ENCODE data around the gene TAF3.

TAF3 gene

DNA sequence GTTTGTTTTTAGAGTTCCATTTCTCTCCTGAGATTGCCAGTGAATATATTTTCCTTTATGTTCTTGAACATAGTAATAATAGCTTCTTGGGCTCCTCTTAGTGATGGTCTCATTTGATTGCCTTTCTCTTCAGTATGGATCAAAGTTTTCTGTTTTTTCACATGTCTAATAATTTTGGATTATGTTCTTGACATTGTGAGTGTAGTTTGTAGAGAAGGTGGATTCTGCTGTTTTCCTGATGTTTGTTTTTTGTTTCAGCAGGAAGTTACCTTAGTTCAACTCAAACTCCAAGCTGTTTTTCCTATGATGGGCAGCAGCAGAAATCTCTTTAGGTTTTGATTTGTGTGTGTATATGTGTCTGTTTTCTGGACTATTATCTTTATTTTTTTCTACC lies 43.8 kb downstream of the TAF3 start:
- no peak for DNase-seq
- in situ Hi-C loops (cut with MboI; ENCODE audit: low pct_unique_long_range_greater_than_20kb, low sequenced_read_pairs), result no loop called here

DNA sequence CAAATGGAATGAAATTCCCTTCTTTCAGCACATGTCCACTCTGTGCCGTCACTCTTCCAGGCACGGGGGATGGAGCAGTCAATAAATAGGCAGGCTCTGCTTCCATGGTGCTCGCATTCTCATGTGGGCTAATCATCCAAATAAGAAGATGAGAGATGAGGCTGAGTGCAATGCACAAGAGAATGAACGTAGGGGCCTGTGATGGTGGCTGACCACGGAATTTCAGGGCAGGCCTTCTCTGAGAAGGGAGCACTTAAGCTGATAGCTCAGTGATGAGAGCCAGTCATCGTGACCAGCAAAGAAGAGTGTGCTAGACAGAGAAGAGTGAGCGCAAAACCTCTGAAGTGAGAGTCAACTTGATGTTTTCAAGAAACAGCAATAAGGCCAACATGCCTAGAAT lies 47.9 kb downstream of the TAF3 start:
- in situ Hi-C loops (cut with MboI; ENCODE audit: low pct_unique_long_range_greater_than_20kb, low sequenced_read_pairs), result no loop called here
- DNase-seq, result no peak

DNA sequence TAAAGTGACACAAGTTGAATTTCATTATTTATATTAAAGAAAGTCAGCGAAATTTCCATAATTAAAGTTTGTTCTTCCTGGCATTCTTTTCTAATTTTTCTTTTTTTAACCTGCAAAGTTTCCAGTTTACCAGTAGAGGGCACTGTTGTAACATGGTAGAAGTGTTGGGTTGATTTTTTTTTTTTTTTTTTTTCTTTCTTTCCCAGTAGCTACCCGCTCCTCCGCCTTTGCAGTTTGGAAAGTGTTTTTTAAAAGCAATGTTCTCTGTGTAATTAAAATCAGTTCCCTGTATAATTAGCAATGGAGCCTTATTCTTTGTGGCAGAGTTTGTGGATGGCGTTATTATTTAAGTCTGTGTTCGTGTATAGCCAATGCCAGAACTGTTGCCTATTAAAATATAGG lies 53.7 kb downstream of the TAF3 start:
- DNase-seq, result peak; percentile 53
- in situ Hi-C loops (cut with MboI; ENCODE audit: low pct_unique_long_range_greater_than_20kb, low sequenced_read_pairs), result no loop called here

DNA sequence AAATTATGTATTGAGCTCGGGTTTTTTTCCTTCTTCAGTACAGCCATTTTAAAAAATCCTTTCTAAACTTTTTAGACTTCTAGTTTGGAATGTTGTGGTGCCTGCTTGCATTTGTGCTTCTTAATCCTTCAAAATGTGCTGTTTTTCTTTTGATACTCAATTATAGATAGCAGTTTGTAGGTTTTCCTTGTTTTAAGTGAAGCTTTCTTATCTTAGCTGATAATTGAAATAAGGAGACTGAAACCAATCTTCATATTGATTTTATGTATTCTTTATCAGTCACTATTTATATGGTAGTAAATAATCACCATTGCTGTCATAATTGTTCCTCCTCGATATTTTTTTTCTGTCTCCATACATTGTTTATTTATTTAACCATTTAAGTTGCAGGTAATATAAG lies 56.6 kb downstream of the TAF3 start:
- in situ Hi-C loops (cut with MboI; ENCODE audit: low pct_unique_long_range_greater_than_20kb, low sequenced_read_pairs), result no loop called here

DNA sequence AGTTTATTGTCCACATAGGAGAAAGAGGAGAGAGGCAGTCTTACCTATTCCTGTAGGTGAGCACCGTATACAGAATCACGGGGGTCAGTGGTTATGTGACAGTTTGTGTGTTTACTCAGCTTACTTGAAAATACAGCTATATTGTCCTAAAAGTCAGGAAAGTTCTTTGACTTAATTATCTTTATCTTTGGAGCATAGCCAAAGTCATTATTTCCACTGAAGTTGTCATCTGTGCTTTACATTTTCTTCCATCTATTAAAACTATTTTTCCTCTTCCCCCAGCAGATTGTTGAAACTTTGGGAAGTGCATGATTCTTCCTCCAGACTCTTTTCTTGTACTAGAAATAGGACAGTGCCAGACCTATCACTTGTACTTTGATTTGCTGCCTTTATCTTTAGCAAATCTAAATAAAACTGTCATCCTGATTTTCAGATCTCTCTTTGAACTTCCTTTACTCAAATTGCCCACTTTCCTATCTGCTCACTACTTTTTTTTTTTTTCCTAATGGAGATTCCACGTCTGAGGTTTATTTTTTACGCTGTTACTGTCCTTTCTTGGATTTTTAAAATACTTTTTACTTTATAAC lies 58.3 kb downstream of the TAF3 start:
- in situ Hi-C loops (cut with MboI; ENCODE audit: low pct_unique_long_range_greater_than_20kb, low sequenced_read_pairs), result no loop called here
- no peak for DNase-seq

More for the DNA sequence above, 56.6 kb downstream of the TAF3 start:
- no peak for DNase-seq

DNA sequence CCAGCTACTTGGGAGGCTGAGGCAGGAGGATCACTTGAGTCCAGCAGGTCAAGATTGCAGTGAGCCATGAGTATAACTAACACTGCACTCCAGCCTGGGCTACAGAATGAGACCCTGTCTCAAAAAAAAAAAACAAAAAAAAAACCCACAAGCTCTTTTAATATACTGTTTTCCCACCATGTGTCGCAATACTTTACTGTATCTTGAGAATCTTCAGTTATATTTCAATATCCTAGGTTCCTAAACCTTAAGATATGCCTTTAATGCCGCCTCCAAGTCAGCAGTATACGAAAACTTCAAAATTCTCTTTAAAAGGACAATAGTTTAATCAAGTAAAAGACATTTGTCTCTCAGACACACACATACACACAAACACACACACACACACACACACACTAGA lies 62.8 kb downstream of the TAF3 start:
- in situ Hi-C loops (cut with MboI; ENCODE audit: low pct_unique_long_range_greater_than_20kb, low sequenced_read_pairs), result no loop called here
- no peak for DNase-seq

DNA sequence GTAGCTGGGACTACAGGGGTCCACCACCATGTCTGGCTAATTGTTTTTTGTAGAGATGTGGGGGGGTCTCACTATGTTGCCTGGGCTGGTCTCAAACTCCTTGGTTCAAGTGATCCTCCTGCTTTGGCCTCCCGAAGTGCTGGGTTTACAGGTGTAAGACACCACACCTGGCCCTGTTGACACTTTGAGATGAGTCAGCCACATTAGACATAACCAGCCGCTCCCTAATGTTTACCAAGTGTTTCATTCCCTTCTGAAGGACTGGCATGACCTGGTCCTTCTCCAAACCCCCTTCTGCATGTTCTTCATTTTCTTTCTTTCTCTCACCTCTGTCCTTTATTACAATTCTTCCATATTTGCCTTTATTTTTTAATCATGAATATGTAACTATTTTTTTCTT lies 67.8 kb downstream of the TAF3 start:
- no peak for DNase-seq
- in situ Hi-C loops (cut with MboI; ENCODE audit: low pct_unique_long_range_greater_than_20kb, low sequenced_read_pairs), result no loop called here

DNA sequence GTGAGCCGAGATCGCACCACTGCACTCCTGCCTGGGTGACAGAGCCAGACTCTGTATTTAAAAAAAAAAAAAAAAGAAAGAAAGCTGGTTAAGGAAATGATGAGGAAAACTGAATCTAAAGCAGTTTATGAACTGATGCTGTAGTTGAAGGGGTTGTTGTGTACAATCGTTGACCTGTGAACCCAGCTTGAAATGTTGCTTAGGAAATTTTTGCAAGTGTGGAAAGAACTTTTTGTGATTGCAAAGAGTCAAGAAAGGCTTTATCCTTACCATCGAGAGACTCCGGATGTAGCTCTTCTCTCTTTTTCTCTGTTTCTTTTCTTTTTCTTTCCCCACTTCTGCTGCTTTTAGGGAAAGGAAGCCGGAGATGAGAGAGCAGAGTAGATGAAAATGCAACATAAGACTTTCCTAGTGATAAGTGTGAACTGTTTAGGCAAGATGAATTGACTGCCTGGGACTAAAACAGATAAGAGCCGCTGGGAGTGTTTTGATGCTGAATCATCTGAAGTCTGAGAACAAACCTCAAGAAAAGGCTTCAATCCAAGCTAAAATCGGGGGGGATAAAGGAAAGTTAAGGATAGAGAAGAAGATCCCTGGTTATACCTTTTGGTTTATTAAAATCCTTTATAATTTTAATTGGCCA lies 69.0 kb downstream of the TAF3 start:
- in situ Hi-C loops (cut with MboI; ENCODE audit: low pct_unique_long_range_greater_than_20kb, low sequenced_read_pairs), result no loop called here
- DNase-seq, result no peak

DNA sequence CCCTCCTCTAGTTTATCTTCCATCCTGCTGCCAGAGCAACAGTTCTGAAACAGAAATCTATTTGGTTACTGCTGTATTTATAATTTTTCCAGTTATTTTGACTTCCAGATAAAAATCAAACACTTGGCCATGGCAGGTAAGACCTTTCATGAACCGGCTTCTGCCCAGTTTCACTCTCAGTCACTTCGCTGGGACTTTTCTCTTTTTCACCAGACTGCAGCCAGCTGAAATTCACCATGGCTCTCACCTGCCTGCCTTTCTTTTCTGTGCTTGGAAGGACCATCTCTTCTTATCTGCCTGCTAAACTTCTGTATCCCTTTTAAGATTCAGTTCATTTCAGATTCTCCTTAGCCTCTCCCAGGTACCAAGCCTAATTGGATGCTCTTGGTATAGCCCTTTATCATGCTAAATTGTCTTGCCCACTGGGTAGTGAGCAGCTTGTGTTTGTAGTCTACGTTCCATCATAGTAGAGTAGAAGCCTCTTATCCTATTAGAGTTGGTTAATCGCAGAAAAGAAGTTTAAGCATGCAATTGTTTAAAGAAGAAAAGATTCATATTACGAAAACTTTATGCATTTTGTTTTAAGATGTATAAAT lies 71.7 kb downstream of the TAF3 start:
- in situ Hi-C loops (cut with MboI; ENCODE audit: low pct_unique_long_range_greater_than_20kb, low sequenced_read_pairs), result no loop called here

DNA sequence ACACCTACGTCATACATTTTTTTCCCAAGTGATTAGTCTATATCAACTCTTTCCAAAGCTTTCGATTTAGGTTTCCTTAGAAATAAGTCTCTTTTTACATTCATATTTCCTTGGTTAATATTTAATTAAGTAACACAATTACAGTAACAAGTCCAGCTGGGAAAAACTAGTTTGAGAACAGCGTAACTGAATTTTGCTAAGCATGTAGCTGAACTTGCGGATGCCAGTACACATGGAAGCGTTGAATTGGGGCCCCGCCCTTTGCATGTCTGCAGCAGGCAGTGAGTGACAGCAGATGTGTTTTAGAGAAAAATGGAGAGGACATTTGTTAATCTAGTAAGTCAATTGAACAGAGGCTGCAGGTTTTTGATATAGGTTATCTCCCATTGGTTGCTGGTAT lies 72.5 kb downstream of the TAF3 start:
- DNase-seq, result no peak
- in situ Hi-C loops (cut with MboI; ENCODE audit: low pct_unique_long_range_greater_than_20kb, low sequenced_read_pairs), result no loop called here

More for the DNA sequence above, 71.7 kb downstream of the TAF3 start:
- no peak for DNase-seq

DNA sequence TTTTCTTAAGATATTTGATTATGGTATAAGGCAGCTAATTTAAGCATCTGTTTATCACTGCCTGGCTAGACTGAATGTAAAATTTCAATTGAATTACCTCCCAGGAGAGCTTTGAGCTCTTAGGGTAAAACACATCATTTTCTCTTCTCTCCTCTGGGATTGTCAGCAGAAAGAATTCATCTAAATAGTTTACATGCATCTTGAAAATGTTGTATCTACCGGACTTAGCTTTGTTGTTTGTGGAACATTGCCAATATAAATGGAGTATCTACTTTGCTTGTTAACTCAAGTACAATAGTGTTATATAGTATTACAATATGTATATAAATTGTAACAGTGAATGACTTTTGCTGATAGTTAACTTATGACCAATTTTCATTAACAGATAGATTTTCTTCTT lies 73.3 kb downstream of the TAF3 start:
- no peak for DNase-seq
- in situ Hi-C loops (cut with MboI; ENCODE audit: low pct_unique_long_range_greater_than_20kb, low sequenced_read_pairs), result no loop called here

DNA sequence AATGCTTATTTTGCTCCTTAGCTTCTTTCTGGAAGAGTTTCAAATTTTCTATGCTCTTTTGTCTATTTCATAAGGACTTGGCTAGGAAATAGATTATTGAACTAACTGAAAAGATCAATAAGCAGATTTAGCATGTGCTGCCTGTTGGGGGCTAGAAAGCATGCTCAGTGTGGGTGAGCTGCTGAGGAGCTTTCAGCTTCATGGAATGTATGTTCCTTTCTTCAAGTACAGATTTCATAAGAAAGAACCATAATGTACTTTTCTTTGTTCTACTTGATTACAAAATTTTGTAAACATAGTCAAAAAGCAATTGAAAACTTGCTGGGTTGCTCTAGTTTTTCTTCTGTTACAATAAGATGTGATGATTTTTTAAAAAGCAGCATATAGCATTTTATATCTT lies 73.8 kb downstream of the TAF3 start:
- DNase-seq, result no peak
- in situ Hi-C loops (cut with MboI; ENCODE audit: low pct_unique_long_range_greater_than_20kb, low sequenced_read_pairs), result no loop called here

DNA sequence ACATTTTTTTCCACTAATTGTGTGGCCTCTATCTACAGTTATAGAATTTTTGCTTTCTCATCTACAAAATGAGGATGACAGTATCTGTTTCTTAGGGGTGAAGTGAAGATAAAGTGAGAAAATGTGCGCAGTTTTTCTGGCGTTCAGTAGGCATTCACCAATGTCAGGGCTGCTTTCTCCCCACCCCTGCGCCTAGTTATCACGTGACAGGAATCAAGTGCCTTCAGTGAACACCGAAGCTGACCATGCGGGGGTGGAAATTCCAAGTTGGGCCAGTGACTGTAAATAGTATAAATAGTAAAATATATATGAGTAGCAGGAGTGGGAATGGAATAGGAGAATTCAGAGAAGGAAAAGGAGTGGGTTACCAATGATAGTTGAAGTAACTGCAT lies 77.4 kb downstream of the TAF3 start:
- in situ Hi-C loops (cut with MboI; ENCODE audit: low pct_unique_long_range_greater_than_20kb, low sequenced_read_pairs), result no loop called here
- no peak for DNase-seq

DNA sequence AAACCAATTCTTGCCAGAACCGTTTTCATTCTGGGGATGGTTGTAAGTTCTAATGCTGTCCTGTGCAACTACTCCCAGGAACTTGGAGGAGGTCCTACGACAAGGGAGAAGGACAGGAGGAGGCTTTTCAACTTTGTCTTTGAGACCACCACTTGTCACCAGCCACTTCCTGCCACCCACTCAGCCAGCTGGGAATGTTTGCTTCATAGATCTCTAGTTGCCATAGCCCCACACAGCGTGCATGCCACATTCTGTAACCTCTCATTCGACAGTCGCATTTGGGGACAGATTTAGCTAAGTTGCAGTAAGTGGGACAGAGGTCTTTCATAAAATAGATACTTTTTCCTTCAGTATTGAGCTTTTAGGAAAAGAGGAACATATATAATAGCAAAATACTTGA lies 78.0 kb downstream of the TAF3 start:
- DNase-seq, result no peak
- in situ Hi-C loops (cut with MboI; ENCODE audit: low pct_unique_long_range_greater_than_20kb, low sequenced_read_pairs), result no loop called here

DNA sequence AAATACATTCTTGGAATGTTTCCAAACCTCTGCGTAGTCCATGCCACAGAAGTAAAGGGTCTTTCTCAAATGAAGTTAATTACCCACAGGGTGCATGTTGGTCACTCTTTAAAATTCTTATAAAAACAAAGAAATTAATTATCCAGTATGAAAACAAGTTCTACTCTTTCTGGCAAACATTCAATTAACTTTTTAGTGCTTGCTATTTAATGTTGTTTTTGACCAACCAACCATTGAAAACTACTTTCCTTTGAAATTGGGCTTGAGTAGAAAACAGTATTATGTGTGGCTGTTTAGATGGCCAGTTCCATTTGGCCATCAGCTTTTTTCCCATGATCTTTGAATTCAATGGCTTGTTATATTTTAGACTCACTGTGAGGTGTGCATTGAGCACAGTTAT lies 83.0 kb downstream of the TAF3 start:
- in situ Hi-C loops (cut with MboI; ENCODE audit: low pct_unique_long_range_greater_than_20kb, low sequenced_read_pairs), result no loop called here

DNA sequence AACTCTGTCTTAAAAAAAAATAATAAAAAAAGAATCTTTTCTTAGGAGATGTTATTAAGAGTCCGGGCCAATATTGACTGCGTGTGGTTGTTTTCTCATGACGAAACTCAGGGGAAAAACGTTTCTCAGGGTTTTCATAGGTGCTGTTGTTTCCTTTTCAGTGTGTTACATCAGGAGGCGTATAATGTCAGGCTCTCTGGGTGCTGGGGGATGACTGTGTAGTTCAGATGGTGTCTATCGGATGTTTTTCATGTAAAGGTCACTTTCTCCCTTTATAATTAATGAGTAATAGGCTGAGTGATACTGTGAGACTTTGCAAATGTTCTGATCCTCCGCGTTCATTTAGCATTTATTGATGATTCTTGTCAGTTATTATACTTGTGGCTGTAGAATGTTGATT lies 84.1 kb downstream of the TAF3 start:
- DNase-seq, result no peak
- in situ Hi-C loops (cut with MboI; ENCODE audit: low pct_unique_long_range_greater_than_20kb, low sequenced_read_pairs), result no loop called here

More for the DNA sequence above, 83.0 kb downstream of the TAF3 start:
- DNase-seq, result no peak

DNA sequence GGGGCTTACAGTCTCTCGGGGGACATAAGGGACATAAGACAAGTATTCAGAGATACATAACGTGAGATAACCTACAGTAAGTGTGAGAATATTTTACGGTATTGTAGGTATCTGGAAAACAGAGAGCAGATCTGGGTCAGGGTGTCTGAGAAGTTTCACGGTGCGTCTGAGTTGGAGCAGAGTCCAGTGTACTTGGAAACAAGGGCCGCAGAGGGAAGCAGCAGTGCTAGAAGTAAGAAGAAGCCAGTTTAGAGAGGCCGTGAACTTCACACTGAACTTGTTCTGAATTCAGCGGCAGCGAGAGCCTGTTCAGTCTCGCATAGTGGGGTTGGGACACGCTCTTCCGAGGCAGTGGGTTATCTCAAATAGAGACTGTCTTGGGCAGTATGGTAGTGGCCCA lies 85.5 kb downstream of the TAF3 start:
- no peak for DNase-seq
- in situ Hi-C loops (cut with MboI; ENCODE audit: low pct_unique_long_range_greater_than_20kb, low sequenced_read_pairs), result no loop called here

DNA sequence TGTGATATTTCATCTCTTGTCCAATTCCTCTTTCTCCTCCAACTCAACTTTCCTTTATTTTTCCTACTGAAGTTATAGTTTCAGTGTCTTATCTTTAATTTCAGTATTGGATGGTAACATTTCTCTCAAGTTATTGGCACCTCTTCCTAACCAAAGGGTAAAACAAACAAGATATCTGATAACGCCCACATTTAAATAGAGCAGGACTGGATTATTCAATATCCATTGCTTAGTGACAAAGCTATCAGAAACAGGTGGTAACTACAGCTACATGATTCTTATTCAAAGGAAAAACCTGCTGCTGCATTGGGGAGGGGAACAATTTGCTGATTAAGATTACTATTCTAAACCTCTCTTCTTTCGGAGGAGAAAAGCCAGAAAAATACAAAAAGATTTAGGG lies 87.8 kb downstream of the TAF3 start:
- DNase-seq, result no peak
- in situ Hi-C loops (cut with MboI; ENCODE audit: low pct_unique_long_range_greater_than_20kb, low sequenced_read_pairs), result no loop called here

DNA sequence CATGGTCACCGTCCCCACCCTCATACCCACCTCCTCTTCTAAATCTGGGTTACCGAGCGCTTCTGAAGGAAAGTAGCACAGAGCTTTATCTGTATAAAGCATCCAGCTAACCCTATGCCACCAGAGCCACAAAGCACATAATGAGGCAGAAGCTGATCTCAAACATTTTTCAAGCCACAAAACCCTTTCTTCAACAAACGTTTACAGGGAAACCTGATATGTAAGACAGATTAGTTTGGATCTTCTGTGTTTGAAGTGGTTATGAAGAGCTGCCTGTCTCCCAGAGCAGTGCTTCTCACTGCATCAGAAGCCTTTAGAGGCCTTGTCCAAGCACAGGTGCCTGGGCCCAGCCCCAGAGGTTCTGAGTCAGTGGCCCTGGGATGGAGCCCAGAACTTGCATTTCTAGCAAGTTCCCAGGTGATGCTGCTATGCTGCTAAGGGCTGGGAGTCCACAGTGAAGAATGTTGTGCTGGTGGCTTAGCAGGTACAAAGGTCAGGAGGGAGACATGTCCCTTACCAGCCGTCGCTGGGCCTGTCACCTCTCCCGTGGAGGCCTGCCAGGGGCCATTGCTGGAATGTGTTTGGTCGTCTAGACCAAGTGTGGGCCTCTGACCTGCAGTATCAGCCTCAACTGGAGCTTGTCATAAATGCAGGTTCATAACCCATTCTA lies 90.4 kb downstream of the TAF3 start:
- in situ Hi-C loops (cut with MboI; ENCODE audit: low pct_unique_long_range_greater_than_20kb, low sequenced_read_pairs), result no loop called here
- DNase-seq, result no peak

DNA sequence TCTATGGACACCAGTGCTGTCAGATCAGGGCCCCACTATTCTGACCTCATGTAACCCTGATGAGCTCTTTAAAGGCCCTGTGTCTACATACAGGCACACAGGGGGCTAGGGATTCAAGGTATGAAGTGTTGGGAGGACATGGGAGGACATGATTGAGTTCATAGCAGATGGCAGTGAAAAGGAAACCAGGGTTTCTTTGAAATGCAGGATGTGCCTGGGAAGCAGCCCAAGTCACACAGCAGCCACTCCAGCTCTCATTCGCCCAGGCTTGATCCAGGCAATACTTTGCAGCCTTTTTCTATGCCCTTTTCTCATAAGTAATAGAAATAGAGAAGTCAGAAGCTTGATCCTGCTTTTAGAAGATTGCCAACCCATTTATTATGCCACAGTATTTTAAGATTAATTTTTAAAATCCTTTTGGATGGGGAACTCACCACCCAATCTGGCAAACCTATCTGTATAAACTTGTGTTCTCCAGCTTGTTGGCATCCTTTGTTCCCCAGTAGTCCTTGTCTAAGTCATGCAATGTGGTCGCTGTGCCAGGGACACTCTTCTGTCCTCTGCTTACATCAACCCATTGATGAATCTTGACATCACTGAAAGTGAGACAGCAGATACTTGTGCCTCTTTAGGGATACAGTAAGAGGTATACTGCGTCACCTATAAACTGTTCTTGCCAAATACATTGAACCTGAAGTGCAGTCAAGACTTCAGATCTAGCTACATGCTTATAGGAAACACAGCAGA lies 95.0 kb downstream of the TAF3 start:
- in situ Hi-C loops (cut with MboI; ENCODE audit: low pct_unique_long_range_greater_than_20kb, low sequenced_read_pairs), result no loop called here
- no peak for DNase-seq

Data from KBM-7 (cell line).